HepG2 (cell line): Measurements from ENCODE around the gene MAMLD1. TPM values are rescaled to one million over a fixed set of nuclear protein-coding genes. Genes with fewer than 3 reads are reported as not detected.

ENCODE experiments used
- ATAC-seq: fragments of 200-7000 bp; cut with Tn5 transposase; 3 replicates; pipeline ENCODE4 v1.9.1; 2020; ENCODE audit warnings: mild to moderate bottlenecking, moderate library complexity
- BruUV-seq: library from RNA; stranded (reverse); fragments of 400-500 nt; replicated peaks from 2 replicates; lab custom pipeline; 2021; lab: Mats Ljungman, UMichigan
- CTCF ChIA-PET: fragments of 300-600 bp; formaldehyde crosslinking; extraction: SDS; loops from one replicate; lab custom pipeline; 2021; ENCODE audit warnings: low total read pairs, inconsistent platforms, low intra/inter-chr PET ratio; lab: Yijun Ruan, JAX
- POLR2A ChIA-PET: fragments of 350-600 bp; sonication (Branson Sonifier 250); formaldehyde crosslinking; loops from one replicate; lab custom pipeline; 2020; ENCODE audit warnings: antibody characterized with exemption, inconsistent platforms; lab: Yijun Ruan, JAX
- DNase-seq: peaks from one replicate; pipeline ENCODE4 v3.0.0-alpha.2; 2015; ENCODE audit warnings: low spot score
- FAIRE-seq: peaks from 3 replicates; lab custom pipeline; 2011; peaks lifted over from hg19 to GRCh38; lab: Jason Lieb, UNC
- H2AFZ ChIP-seq: one replicate; pipeline ENCODE4 v1.6.1; 2011; ENCODE audit warnings: low read length, inconsistent platforms
- H3K27ac ChIP-seq: fragments of 300-600 bp; 3 replicates; pipeline ENCODE4 v1.8.0; 2011; ENCODE audit warnings: mixed run types, mild to moderate bottlenecking, mixed read lengths, low read length, inconsistent platforms; ENCODE audit not compliant: insufficient read depth; ENCODE audit errors: extremely low read length
- H3K27me3 ChIP-seq, 2 experiments: fragments of 200-600 bp in 1 of 2; 2 replicates in 1 of 2; 3 replicates in 1 of 2; pipeline versions ENCODE4 v1.6.0 to v1.8.0; 2011; ENCODE audit warnings: low read length in 2 of 2, mild to moderate bottlenecking in 2 of 2, moderate library complexity in 2 of 2, inconsistent platforms in 1 of 2; ENCODE audit not compliant: insufficient read depth in 2 of 2, control insufficient read depth in 1 of 2
- H3K36me3 ChIP-seq, 2 experiments: fragments of 200-600 bp in 1 of 2; replicated peaks in 1 of 2; 2 replicates in 1 of 2; 3 replicates in 1 of 2; pipeline versions ENCODE4 v1.5.1 to v1.8.0; 2011; ENCODE audit warnings: low read length in 2 of 2, inconsistent platforms in 1 of 2; ENCODE audit not compliant: insufficient read depth in 2 of 2, control insufficient read depth in 1 of 2
- H3K4me1 ChIP-seq: 2 replicates; pipeline ENCODE4 v1.5.1; 2012; ENCODE audit warnings: low read length, inconsistent platforms; ENCODE audit not compliant: insufficient read depth
- H3K4me2 ChIP-seq: 2 replicates; pipeline ENCODE4 v1.6.0; 2011; ENCODE audit warnings: low read depth, low read length, inconsistent platforms
- H3K4me3 ChIP-seq, 3 experiments: fragments of 200-600 bp in 1 of 3; sonication (generic), shearing (Covaris generic) in 1 of 3; replicated peaks in 1 of 3; 2 replicates each; pipeline ENCODE4 v1.5.1; 2011 to 2016; ENCODE audit warnings: low read length in 3 of 3, inconsistent platforms in 2 of 3, low read depth in 2 of 3, mild to moderate bottlenecking in 2 of 3, control low read depth in 1 of 3, mixed read lengths in 1 of 3; ENCODE audit not compliant: insufficient read depth in 1 of 3
- H3K79me2 ChIP-seq: one replicate; pipeline ENCODE4 v1.6.1; 2011; ENCODE audit warnings: low read length, inconsistent platforms; ENCODE audit not compliant: insufficient read depth
- H3K9ac ChIP-seq: 2 replicates; pipeline ENCODE4 v1.6.0; 2011; ENCODE audit warnings: mild to moderate bottlenecking, low read depth, low read length, inconsistent platforms; ENCODE audit not compliant: insufficient read depth
- H3K9me3 ChIP-seq: 2 replicates; pipeline ENCODE4 v1.5.1; 2012; ENCODE audit warnings: mild to moderate bottlenecking, low read length
- H4K20me1 ChIP-seq: 2 replicates; pipeline ENCODE4 v1.6.0; 2011; ENCODE audit warnings: inconsistent platforms, mild to moderate bottlenecking, low read length, moderate library complexity; ENCODE audit not compliant: insufficient read depth
- ATRX ChIP-seq: sonication (generic); formaldehyde crosslinking; IDR thresholded peaks from 2 replicates; pipeline ENCODE4 v1.4.0; 2020; ENCODE audit warnings: missing genetic modification reagents, borderline replicate concordance
- IKZF4 ChIP-seq: sonication (generic); formaldehyde crosslinking; IDR thresholded peaks from 2 replicates; pipeline ENCODE4 v1.5.1; 2020; ENCODE audit warnings: borderline replicate concordance, mild to moderate bottlenecking, low read depth, missing genetic modification reagents; ENCODE audit errors: not compliant biosample characterization
- JDP2 ChIP-seq: sonication (generic); formaldehyde crosslinking; IDR thresholded peaks from 2 replicates; pipeline ENCODE4 v1.8.1; 2022; ENCODE audit warnings: missing genetic modification reagents, borderline replicate concordance
- NFYC ChIP-seq: IDR thresholded peaks from 2 replicates; pipeline ENCODE4 v1.6.1; 2016; ENCODE audit warnings: missing genetic modification reagents, missing compliant biosample characterization
- NONO ChIP-seq, 2 experiments: fragments of 450-650 bp in 1 of 2; sonication (generic) in 1 of 2; formaldehyde crosslinking in 1 of 2; IDR thresholded peaks in 1 of 2; conservative IDR thresholded peaks in 1 of 2; 2 replicates each; pipeline versions ENCODE4 v1.6.1 to v1.8.0; 2017 to 2022; ENCODE audit warnings: mild to moderate bottlenecking in 1 of 2, missing genetic modification reagents in 1 of 2, moderate library complexity in 1 of 2
- PAF1 ChIP-seq: IDR thresholded peaks from 2 replicates; pipeline ENCODE4 v1.6.1; 2016; ENCODE audit warnings: missing genetic modification reagents, missing compliant biosample characterization
- RCOR2 ChIP-seq: IDR thresholded peaks from 2 replicates; pipeline ENCODE4 v1.6.1; 2016; ENCODE audit warnings: missing biosample characterization, missing genetic modification reagents
- REL ChIP-seq: sonication (generic); formaldehyde crosslinking; conservative IDR thresholded peaks from 2 replicates; pipeline ENCODE4 v1.8.0; 2022; ENCODE audit warnings: mild to moderate bottlenecking, missing genetic modification reagents, moderate library complexity
- SALL1 ChIP-seq: sonication (generic); formaldehyde crosslinking; IDR thresholded peaks from 2 replicates; pipeline ENCODE4 v1.8.0; 2022; ENCODE audit warnings: mild to moderate bottlenecking, missing genetic modification reagents
- XBP1 ChIP-seq: sonication (generic); formaldehyde crosslinking; IDR thresholded peaks from 2 replicates; pipeline ENCODE4 v1.5.0; 2020; ENCODE audit warnings: missing genetic modification reagents
- ZMYM3 ChIP-seq: sonication (generic); formaldehyde crosslinking; IDR thresholded peaks from 2 replicates; pipeline ENCODE4 v1.5.1; 2020; ENCODE audit warnings: mild to moderate bottlenecking, missing genetic modification reagents
- ZNF550 ChIP-seq: sonication (generic); formaldehyde crosslinking; IDR thresholded peaks from 2 replicates; pipeline ENCODE4 v1.4.0; 2020; ENCODE audit warnings: mild to moderate bottlenecking, missing genetic modification reagents, borderline replicate concordance
- ZNF556 ChIP-seq: sonication (generic); formaldehyde crosslinking; IDR thresholded peaks from 2 replicates; pipeline ENCODE4 v1.4.0; 2020; ENCODE audit warnings: mild to moderate bottlenecking, missing genetic modification reagents, borderline replicate concordance
- ZNF629 ChIP-seq: sonication (generic); formaldehyde crosslinking; conservative IDR thresholded peaks from 2 replicates; pipeline ENCODE4 v1.5.0; 2020; ENCODE audit warnings: missing genetic modification reagents
- WGBS: methylation state at CpG from one replicate; pipeline ENCODE4 v1.1.6; 2017; ENCODE audit warnings: low lambda C conversion rate; 5-methylcytosine and 5-hydroxymethylcytosine counted together
- in situ Hi-C: cut with HindIII; loops from 2 replicates; pipeline ENCODE4 v1.10.0; 2017; ENCODE audit warnings: low pct_unique_long_range_greater_than_20kb; ENCODE audit not compliant: extremely low pct_ligation_motif_present
- intact Hi-C: fragments of 100-400 bp; cut with micrococcal nuclease; formaldehyde crosslinking; loops from one replicate; pipeline ENCODE4 v1.10.0; 2022; ENCODE audit not compliant: unreplicated experiment
- polyA plus RNA-seq, 8 experiments: library from polyadenylated mRNA; depleted of rRNA in 3 of 8; stranded (reverse) in 7 of 8; unstranded in 1 of 8; fragments of >200 nt; fragmentation: Illumina TruSeq in 4 of 8; extraction: Trizol in 4 of 8; gene quantifications; 2 replicates each; pipeline versions ENCODE4 v1.2.1 to v1.2.3, GENCODE V29; 2011 to 2016; ENCODE audit warnings: low read depth in 4 of 8, missing spikeins in 1 of 8, mixed read lengths in 1 of 8; ENCODE audit not compliant: insufficient read depth in 1 of 8
- total RNA-seq, 5 experiments: library from RNA; depleted of rRNA; stranded (reverse); fragments of >200 nt; fragmentation: Illumina TruSeq; extraction: Trizol; gene quantifications; 2 replicates each; pipeline ENCODE4 v1.2.3, GENCODE V29; 2016; ENCODE audit warnings: low read depth in 1 of 5
- TF ChIP-seq, protein P1 (sequence below): sonication (generic); formaldehyde crosslinking; conservative IDR thresholded peaks from 2 replicates; pipeline ENCODE4 v1.8.0; 2022; ENCODE audit warnings: mild to moderate bottlenecking, moderate library complexity, missing genetic modification reagents
- TF ChIP-seq, protein P2 (sequence below): sonication (generic); formaldehyde crosslinking; IDR thresholded peaks from 2 replicates; pipeline ENCODE4 v1.5.0; 2020; ENCODE audit warnings: mild to moderate bottlenecking, missing genetic modification reagents, moderate library complexity
- TF ChIP-seq, protein P3 (sequence below): sonication (generic); formaldehyde crosslinking; IDR thresholded peaks from 2 replicates; pipeline ENCODE4 v1.4.0; 2020; ENCODE audit warnings: mild to moderate bottlenecking, missing genetic modification reagents

Gene MAMLD1
- total and polyA plus RNA-seq, 2 of the 13 experiments (the other 11 are each of a cell fraction or from before 2014, with no cell fraction given) = not detected

DNA sequence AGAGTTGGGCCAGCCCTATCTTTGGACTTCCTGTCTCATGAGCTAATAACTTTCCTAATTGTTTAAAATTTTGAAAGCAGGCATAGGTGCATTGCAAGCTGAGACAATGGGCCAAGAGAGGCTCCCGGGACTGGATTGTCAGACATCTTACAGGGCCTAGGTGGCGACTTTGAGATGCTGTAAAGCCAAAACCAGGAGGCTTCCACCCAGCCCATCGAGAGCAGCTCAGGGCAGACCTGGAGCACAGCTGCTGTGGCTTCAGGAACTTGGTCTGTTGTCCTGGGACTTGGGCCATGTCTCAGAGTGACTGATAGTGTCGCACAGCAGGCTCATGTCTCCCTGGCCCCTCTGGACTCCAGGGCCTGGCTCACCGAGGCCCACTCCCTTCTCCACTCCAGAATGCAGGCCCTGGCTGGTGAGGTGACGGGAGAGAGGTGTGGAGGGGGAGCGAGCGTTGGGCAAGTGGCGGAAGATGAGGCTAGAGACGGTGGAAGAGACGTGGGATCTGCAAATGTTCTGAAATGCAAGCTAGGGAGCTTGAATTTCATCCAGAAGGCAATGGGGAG is 181.2 kb downstream of the MAMLD1 start:
- Histone ChIP-seq H3K9ac (no peak overlapping the region), H2AFZ (peak overlapping the region; percentile 0), H3K36me3 (no peaks in the 10 kb centered on the region), H3K79me2 (no peaks in the 10 kb centered on the region), H3K4me2 (peak overlapping the region; percentile 90), H3K4me1 (peaks cover 48% of the 10 kb centered on the region), H4K20me1 (no peaks in the 10 kb centered on the region), H3K9me3 (no peaks in the 10 kb centered on the region), H3K27me3 (no peaks in the 10 kb centered on the region; a peak in 1 of 5 replicates), H3K27ac (no peak overlapping the region), H3K4me3 (peak overlapping the region in 2 of 3 experiments; percentile 13 to 51; a peak in 2 of 6 replicates)
- ChIA-PET POLR2A (interaction anchor here (5.4 kb wide), 1 partner anchor 25 kb away, joined by 63 read pairs; the partner anchor contains the start of gene MTM1), CTCF (interaction anchor here (1.2 to 1.7 kb wide), 2 partner anchors 43 to 139 kb away, joined by 4 to 5 read pairs; no protein-coding TSS in a partner anchor)
- BruUV-seq = no TSS peak
- intact Hi-C loops (loop anchor here (1.0 to 10.0 kb wide), 4 partner anchors 22 to 170 kb away; no protein-coding TSS in a partner anchor), in situ Hi-C loops (loop anchor here (10.0 kb wide), 1 partner anchor 140 kb away; no protein-coding TSS in a partner anchor)
- ATAC-seq = peak; percentile 70
- DNase-seq = peak; percentile 49
- WGBS = 14% methylated on average over 6 of the region's 11 CpGs
- peak; percentile 87 for FAIRE-seq
- TF ChIP-seq REL (no peak), NFYC (CRISPR knock-in tag) (no peak), SALL1 (peak; percentile 43; the same call in 1 of the 2 replicates), JDP2 (CRISPR knock-in tag) (no peak), ZNF550 (CRISPR knock-in tag) (no peak), PAF1 (no peak), RCOR2 (CRISPR knock-in tag) (no peak), ATRX (CRISPR knock-in tag) (no peak), NONO (IDR thresholded peaks at IDR 0.05) (no peak), NONO (CRISPR knock-in tag; conservative IDR thresholded peaks at IDR 0.05) (no peak), IKZF4 (CRISPR knock-in tag) (no peak), ZNF556 (CRISPR knock-in tag) (no peak), ZNF629 (CRISPR knock-in tag) (no peak), ZMYM3 (CRISPR knock-in tag) (no peak), XBP1 (CRISPR knock-in tag) (no peak)
- TF ChIP-seq, protein P1, sequence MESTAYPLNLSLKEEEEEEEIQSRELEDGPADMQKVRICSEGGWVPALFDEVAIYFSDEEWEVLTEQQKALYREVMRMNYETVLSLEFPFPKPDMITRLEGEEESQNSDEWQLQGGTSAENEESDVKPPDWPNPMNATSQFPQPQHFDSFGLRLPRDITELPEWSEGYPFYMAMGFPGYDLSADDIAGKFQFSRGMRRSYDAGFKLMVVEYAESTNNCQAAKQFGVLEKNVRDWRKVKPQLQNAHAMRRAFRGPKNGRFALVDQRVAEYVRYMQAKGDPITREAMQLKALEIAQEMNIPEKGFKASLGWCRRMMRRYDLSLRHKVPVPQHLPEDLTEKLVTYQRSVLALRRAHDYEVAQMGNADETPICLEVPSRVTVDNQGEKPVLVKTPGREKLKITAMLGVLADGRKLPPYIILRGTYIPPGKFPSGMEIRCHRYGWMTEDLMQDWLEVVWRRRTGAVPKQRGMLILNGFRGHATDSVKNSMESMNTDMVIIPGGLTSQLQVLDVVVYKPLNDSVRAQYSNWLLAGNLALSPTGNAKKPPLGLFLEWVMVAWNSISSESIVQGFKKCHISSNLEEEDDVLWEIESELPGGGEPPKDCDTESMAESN (CRISPR knock-in tag) = no peak
- TF ChIP-seq, protein P2, sequence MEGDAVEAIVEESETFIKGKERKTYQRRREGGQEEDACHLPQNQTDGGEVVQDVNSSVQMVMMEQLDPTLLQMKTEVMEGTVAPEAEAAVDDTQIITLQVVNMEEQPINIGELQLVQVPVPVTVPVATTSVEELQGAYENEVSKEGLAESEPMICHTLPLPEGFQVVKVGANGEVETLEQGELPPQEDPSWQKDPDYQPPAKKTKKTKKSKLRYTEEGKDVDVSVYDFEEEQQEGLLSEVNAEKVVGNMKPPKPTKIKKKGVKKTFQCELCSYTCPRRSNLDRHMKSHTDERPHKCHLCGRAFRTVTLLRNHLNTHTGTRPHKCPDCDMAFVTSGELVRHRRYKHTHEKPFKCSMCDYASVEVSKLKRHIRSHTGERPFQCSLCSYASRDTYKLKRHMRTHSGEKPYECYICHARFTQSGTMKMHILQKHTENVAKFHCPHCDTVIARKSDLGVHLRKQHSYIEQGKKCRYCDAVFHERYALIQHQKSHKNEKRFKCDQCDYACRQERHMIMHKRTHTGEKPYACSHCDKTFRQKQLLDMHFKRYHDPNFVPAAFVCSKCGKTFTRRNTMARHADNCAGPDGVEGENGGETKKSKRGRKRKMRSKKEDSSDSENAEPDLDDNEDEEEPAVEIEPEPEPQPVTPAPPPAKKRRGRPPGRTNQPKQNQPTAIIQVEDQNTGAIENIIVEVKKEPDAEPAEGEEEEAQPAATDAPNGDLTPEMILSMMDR (CRISPR knock-in tag) = peak; percentile 73
- TF ChIP-seq, protein P3, sequence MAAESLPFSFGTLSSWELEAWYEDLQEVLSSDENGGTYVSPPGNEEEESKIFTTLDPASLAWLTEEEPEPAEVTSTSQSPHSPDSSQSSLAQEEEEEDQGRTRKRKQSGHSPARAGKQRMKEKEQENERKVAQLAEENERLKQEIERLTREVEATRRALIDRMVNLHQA = no peak
